ENCODE data around the gene DYNC1LI1.

DNA sequence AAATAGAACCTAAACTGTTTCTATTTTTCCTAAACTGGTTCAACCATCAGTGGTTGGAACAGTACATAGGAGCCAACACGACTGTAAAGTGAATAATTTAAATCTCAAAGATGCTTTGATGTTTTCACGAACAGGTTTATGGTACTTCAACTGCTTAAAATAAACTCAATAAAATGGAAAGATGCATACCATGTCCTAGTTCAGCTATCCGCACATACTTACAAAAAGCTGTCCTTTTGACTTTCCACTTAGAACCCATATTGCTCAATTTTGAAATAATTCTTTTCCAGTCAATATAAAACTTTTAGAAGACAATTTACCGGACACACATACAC lies 68.9 kb downstream of the DYNC1LI1 start:
- TF ChIP-seq, protein P1, sequence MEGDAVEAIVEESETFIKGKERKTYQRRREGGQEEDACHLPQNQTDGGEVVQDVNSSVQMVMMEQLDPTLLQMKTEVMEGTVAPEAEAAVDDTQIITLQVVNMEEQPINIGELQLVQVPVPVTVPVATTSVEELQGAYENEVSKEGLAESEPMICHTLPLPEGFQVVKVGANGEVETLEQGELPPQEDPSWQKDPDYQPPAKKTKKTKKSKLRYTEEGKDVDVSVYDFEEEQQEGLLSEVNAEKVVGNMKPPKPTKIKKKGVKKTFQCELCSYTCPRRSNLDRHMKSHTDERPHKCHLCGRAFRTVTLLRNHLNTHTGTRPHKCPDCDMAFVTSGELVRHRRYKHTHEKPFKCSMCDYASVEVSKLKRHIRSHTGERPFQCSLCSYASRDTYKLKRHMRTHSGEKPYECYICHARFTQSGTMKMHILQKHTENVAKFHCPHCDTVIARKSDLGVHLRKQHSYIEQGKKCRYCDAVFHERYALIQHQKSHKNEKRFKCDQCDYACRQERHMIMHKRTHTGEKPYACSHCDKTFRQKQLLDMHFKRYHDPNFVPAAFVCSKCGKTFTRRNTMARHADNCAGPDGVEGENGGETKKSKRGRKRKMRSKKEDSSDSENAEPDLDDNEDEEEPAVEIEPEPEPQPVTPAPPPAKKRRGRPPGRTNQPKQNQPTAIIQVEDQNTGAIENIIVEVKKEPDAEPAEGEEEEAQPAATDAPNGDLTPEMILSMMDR (conservative IDR thresholded peaks at IDR 0.05; ENCODE audit: low read depth, low read length) = no peak
- no peak for TF ChIP-seq POLR2A (IDR thresholded peaks at IDR 0.05; ENCODE audit: low read depth, low read length)
- no peak for TF ChIP-seq BHLHE40 (IDR thresholded peaks at IDR 0.05; ENCODE audit: low read depth, low read length)
- 0 out of 2 replicates have a peak, but pooled peaks have one; percentile 4 for TF ChIP-seq CEBPB (IDR thresholded peaks at IDR 0.05; ENCODE audit: low read depth, low read length)
- TF ChIP-seq RFX5 (IDR thresholded peaks at IDR 0.05; ENCODE audit: low read depth, low read length) = no peak
- no peak for TF ChIP-seq MAFK (IDR thresholded peaks at IDR 0.05; ENCODE audit: low read depth, low read length)
- no peak for TF ChIP-seq SMC3 (IDR thresholded peaks at IDR 0.05; ENCODE audit: low read depth, low read length)
- TF ChIP-seq NFE2L2 (IDR thresholded peaks at IDR 0.05; ENCODE audit: low read depth, low read length) = no peak
- TF ChIP-seq FOS (IDR thresholded peaks at IDR 0.05; ENCODE audit: low read depth, low read length) = no peak
- TF ChIP-seq, protein P2, sequence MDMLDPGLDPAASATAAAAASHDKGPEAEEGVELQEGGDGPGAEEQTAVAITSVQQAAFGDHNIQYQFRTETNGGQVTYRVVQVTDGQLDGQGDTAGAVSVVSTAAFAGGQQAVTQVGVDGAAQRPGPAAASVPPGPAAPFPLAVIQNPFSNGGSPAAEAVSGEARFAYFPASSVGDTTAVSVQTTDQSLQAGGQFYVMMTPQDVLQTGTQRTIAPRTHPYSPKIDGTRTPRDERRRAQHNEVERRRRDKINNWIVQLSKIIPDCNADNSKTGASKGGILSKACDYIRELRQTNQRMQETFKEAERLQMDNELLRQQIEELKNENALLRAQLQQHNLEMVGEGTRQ (IDR thresholded peaks at IDR 0.05; ENCODE audit: low read depth, low read length) = no peak
- no peak for TF ChIP-seq MAZ (IDR thresholded peaks at IDR 0.05; ENCODE audit: borderline replicate concordance, low read depth, low read length)
- no peak for TF ChIP-seq MXI1 (IDR thresholded peaks at IDR 0.05; ENCODE audit: borderline replicate concordance, low read depth, low read length)
- TF ChIP-seq RAD21 (IDR thresholded peaks at IDR 0.05; ENCODE audit: low read length) = no peak

Data from IMR-90 (cell line).